Subcutaneous adipose tissue (tissue), 4 donors: ENCODE results near the gene ID4. TPM values are rescaled to one million over a fixed set of nuclear protein-coding genes. Genes with fewer than 3 reads are reported as not detected.

Source experiments
- CTCF ChIP-seq: fragments of 450-650 bp; IDR thresholded peaks from one replicate; pipeline ENCODE4 v1.5.1; 2016; ENCODE audit warnings: low read depth, mild to moderate bottlenecking, control low read depth, antibody characterized with exemption, moderate library complexity
- total RNA-seq, 4 donors: library from RNA; depleted of rRNA; stranded (reverse); fragments of >200 nt; gene quantifications; one replicate each; pipeline ENCODE4 v1.1.0, GENCODE V29; 2016

ID4 gene
- 10 to 100 TPM in 3 of 4 donors, 1 to 10 TPM in 1; 10.0 to 88.7 (median 39.2) TPM for total RNA-seq

GRCh38 chr6:19836799-19837510 lies at the start of gene ID4:
ID4 (plus strand) TSS chr6:19837370; CDS start chr6:19837755, 385 bp downstream.
- TF ChIP-seq CTCF: no peak

- no peak for TF ChIP-seq CTCF
Measured at GRCh38 chr6:19788686-19789085, 48.5 kb upstream of the ID4 start.

- no peak for TF ChIP-seq CTCF
Measured at GRCh38 chr6:19789100-19789803, 47.9 kb upstream of the ID4 start.

GRCh38 chr6:19791267-19791666 lies 45.9 kb upstream of the ID4 start:
- TF ChIP-seq CTCF: no peak

- TF ChIP-seq CTCF: no peak
Measured at GRCh38 chr6:19795211-19795610, 42.0 kb upstream of the ID4 start.

DNA sequence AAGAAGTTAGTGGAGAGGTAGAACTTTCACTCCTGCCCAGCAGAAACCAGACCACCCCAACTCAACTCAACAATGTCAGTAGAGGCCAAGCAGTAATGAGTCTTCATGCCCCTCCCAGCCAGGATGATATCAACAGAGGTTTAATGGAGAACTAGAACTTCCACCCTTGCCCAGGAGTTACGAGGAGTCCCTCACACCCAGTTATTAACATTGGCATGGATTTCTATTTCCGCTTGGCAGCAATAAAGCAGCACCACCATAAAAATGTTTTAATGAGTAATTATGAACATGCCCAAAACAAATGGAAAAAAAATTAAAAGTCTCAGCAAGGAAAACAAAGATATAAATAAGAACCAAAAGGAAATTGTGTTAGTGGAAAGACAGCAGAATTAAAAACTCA lies 40.7 kb upstream of the ID4 start:
- TF ChIP-seq CTCF: no peak

DNA sequence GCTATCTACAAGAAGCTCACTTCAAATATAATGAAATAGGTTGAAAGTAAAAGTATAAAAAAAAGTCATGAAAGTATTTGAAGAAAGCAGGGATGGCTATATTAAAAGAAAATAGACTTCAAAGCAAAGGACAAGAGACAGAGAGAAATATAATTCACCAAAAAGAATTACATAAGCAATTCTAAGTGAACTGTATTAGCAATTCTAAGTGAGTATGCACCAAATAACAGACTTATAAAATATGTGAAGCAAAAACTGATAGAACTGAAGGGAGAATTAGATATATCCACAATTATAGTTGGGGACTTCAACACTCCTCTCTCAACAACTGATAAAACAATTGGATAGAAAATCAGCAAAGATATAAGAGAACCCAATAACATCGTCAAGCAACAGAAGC lies 38.8 kb upstream of the ID4 start:
- TF ChIP-seq CTCF: no peak
